GM12865 (cell line): ENCODE measurements around the gene FIBIN.
"Not testable (repeated sequence)": the region's sequence is repeated elsewhere in the genome, so short reads cannot be mapped to it uniquely, and the experiment has no call there.

Experiments used
- DNase-seq: peaks from one replicate; pipeline ENCODE4 v3.0.0; 2010; ENCODE audit warnings: low read depth
- H3K4me3 ChIP-seq: 2 replicates; pipeline ENCODE4 v1.5.1; 2011; ENCODE audit warnings: mild to moderate bottlenecking, low read depth, low read length, control low read depth
- CTCF ChIP-seq: IDR thresholded peaks from 2 replicates; pipeline ENCODE4 v1.5.1; 2011; ENCODE audit warnings: low read length, control low read depth, low read depth, inconsistent platforms; ENCODE audit not compliant: insufficient read depth; ENCODE audit errors: missing control alignments

Gene FIBIN

GRCh38 chr11:26976389-26976788 is 17.5 kb upstream of the FIBIN start:
- no peak for DNase-seq
- H3K4me3 ChIP-seq, result no peak overlapping the region
- TF ChIP-seq CTCF, result no peak

- not testable (repeated sequence) for DNase-seq, H3K4me3 ChIP-seq
These were observed 16.7 kb upstream of the FIBIN start for GRCh38 chr11:26977209-26977608.

GRCh38 chr11:26983645-26984044 is 10.3 kb upstream of the FIBIN start:
- H3K4me3 ChIP-seq, result no peak overlapping the region
- TF ChIP-seq CTCF, result no peak
- DNase-seq, result no peak

DNA sequence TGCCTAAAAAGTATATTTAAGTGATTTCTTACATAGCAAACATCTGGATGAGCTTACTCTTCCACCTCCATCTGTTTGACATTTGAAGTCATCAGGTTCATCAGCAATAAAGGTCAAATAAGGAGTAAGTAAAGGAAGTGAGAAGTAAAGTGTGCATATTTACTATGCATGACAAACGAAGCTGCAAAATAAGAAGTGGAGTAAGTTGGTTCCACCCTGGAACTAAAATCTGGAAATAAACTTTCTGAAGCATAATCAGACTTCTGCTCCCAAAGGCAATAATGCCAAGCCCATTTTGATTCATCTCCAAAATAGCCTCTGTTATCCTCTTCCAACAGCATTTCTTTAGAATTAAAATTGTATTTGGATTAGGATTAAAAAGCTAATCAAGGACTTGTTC is 8.4 kb upstream of the FIBIN start:
- no peak for TF ChIP-seq CTCF
- DNase-seq, result no peak
- no peak overlapping the region for H3K4me3 ChIP-seq

DNA sequence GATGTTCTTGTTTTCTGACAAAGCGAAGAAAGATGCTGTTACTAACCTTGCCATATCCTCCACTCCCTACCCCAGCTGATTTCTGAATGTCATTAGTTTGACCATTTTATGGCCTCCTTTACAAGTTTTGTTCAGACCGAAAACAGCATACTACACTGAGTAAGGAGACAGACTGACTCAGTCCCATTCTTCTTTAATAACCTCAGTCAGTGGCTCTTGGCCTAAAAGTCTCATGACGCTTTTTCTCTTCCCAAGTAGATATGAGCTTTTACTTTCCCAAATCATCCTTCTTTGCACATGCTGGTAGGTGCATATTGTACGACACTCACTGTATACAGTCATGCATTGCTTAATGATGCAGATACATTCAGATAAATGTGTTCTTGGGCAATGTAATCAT is 8.0 kb upstream of the FIBIN start:
- H3K4me3 ChIP-seq, result no peak overlapping the region
- no peak for DNase-seq
- no peak for TF ChIP-seq CTCF

- no peak for DNase-seq
- TF ChIP-seq CTCF, result no peak
- no peak overlapping the region for H3K4me3 ChIP-seq
These were observed 6.6 kb upstream of the FIBIN start for GRCh38 chr11:26987272-26987671.

- no peak overlapping the region for H3K4me3 ChIP-seq
- no peak for TF ChIP-seq CTCF
- DNase-seq, result no peak
These were observed 6.2 kb upstream of the FIBIN start for GRCh38 chr11:26987731-26988130.
